ENCODE data around the gene LEP.

DNA sequence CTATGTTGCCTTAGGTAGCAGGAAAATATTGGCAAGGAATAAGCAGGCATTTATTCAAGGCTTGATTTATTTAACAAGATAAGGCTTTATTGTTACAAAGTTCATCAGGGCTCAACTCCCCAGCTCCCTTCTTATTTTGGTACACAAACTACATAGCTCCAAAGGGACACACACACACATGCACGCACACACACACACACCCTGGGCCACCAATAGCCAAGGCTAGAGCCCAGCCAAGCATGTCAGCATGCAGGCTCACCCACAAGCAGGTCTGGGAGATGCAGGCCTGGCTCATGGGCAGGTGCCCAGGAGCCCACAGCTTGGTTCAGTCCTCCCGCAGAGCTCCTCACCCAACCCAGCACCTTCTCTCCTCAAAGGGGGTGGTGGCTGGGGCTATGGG is 23.4 kb downstream of the LEP start:
- TF ChIP-seq GATA2 (IDR thresholded peaks at IDR 0.05; ENCODE audit: low read depth, low read length) = no peak
- TF ChIP-seq GATA3 (IDR thresholded peaks at IDR 0.05; ENCODE audit: low read depth, low read length) = no peak
